Measurements from ENCODE around the gene RAB11A. TPM values are rescaled to one million over a fixed set of nuclear protein-coding genes. Genes with fewer than 3 reads are reported as not detected.

The RAB11A gene
- total RNA-seq, 1 experiment from 2014 or later = 139 TPM

GRCh38 chr15:65834603-65835282 is 34.5 kb upstream of the RAB11A start:
- no peak overlapping the region for H3K4me3 Mint-ChIP-seq (ENCODE audit: unreplicated experiment)

GRCh38 chr15:65835447-65835846 is 33.8 kb upstream of the RAB11A start:
- intact Hi-C loops (cut with micrococcal nuclease) = no loop called here
- no peak overlapping the region for H3K27ac Mint-ChIP-seq (ENCODE audit: low read depth, unreplicated experiment)
- CTCF ChIA-PET = interaction anchor here (5.2 kb wide), 1 partner anchor 197 kb away, joined by 24 read pairs; no protein-coding TSS in a partner anchor
- no peaks in the 10 kb centered on the region for H3K9me3 Mint-ChIP-seq (ENCODE audit: unreplicated experiment)
- H3K27me3 Mint-ChIP-seq (ENCODE audit: insufficient read depth, unreplicated experiment) = no peaks in the 10 kb centered on the region
- BruUV-seq (replicated peaks) = no TSS peak
- H3K4me1 Mint-ChIP-seq (ENCODE audit: insufficient read depth, unreplicated experiment) = peaks cover 14% of the 10 kb centered on the region
- DNase-seq (ENCODE audit: unreplicated experiment) = no peak
- H3K4me3 Mint-ChIP-seq (ENCODE audit: unreplicated experiment) = no peak overlapping the region
- TF ChIP-seq CTCF (IDR thresholded peaks at IDR 0.05; ENCODE audit: unreplicated experiment) = no peak
- POLR2A ChIA-PET = interaction anchor here (1.4 kb wide), 1 partner anchor 18 kb away, joined by 3 read pairs; no protein-coding TSS in a partner anchor
- H3K36me3 Mint-ChIP-seq (ENCODE audit: insufficient read depth, unreplicated experiment) = no peaks in the 10 kb centered on the region

More at GRCh38 chr15:65834603-65835282, 34.5 kb upstream of the RAB11A start:
- intact Hi-C loops (cut with micrococcal nuclease) = loop anchor here (5.0 kb wide), 1 partner anchor 33 kb away; the partner anchor contains the start of gene RAB11A
- Mint-ChIP-seq H3K27ac (ENCODE audit: low read depth, unreplicated experiment) (peak overlapping the region; percentile 73), H3K36me3 (ENCODE audit: insufficient read depth, unreplicated experiment) (no peaks in the 10 kb centered on the region), H3K4me1 (ENCODE audit: insufficient read depth, unreplicated experiment) (peaks cover 14% of the 10 kb centered on the region), H3K27me3 (ENCODE audit: insufficient read depth, unreplicated experiment) (no peaks in the 10 kb centered on the region), H3K9me3 (ENCODE audit: unreplicated experiment) (no peaks in the 10 kb centered on the region)
- TF ChIP-seq CTCF (IDR thresholded peaks at IDR 0.05; ENCODE audit: unreplicated experiment) = no peak
- ChIA-PET POLR2A (interaction anchor here (0.7 to 1.4 kb wide), 3 partner anchors 19 to 223 kb away, joined by 3 to 5 read pairs (median 3); partner anchors contain the start of gene INTS14), CTCF (interaction anchor here (0.6 to 5.2 kb wide), 2 partner anchors 197 kb away, joined by 3 to 24 read pairs; no protein-coding TSS in a partner anchor)
- BruUV-seq (replicated peaks) = no TSS peak
- DNase-seq (ENCODE audit: unreplicated experiment) = no peak

GRCh38 chr15:65836665-65837064 is 32.6 kb upstream of the RAB11A start:
- ChIA-PET CTCF (interaction anchor here (0.6 to 5.2 kb wide), 6 partner anchors 20 to 328 kb away, joined by 3 to 24 read pairs (median 3); no protein-coding TSS in a partner anchor), POLR2A (no interaction called here)
- Mint-ChIP-seq H3K27me3 (ENCODE audit: insufficient read depth, unreplicated experiment) (no peaks in the 10 kb centered on the region), H3K27ac (ENCODE audit: low read depth, unreplicated experiment) (no peak overlapping the region), H3K9me3 (ENCODE audit: unreplicated experiment) (no peaks in the 10 kb centered on the region), H3K36me3 (ENCODE audit: insufficient read depth, unreplicated experiment) (no peaks in the 10 kb centered on the region), H3K4me1 (ENCODE audit: insufficient read depth, unreplicated experiment) (peaks cover 22% of the 10 kb centered on the region), H3K4me3 (ENCODE audit: unreplicated experiment) (no peak overlapping the region)
- no TSS peak for BruUV-seq (replicated peaks)
- DNase-seq (ENCODE audit: unreplicated experiment) = no peak
- TF ChIP-seq CTCF (IDR thresholded peaks at IDR 0.05; ENCODE audit: unreplicated experiment) = peak; percentile 19
- intact Hi-C loops (cut with micrococcal nuclease) = no loop called here

All from MCF 10A (cell line).